ENCODE data around the gene SRSF3.
"Not testable (repeated sequence)": the region's sequence is repeated elsewhere in the genome, so short reads cannot be mapped to it uniquely, and the experiment has no call there.

The SRSF3 gene

GRCh38 chr6:36649701-36650484, 55.7 kb downstream of the SRSF3 start:
- DNase-seq: no peak

GRCh38 chr6:36650848-36651478, 56.8 kb downstream of the SRSF3 start:
- DNase-seq: no peak

- DNase-seq: no peak
These were observed 57.7 kb downstream of the SRSF3 start for GRCh38 chr6:36651659-36652379.

GRCh38 chr6:36654469-36654868, 60.3 kb downstream of the SRSF3 start:
- DNase-seq: not testable (repeated sequence)

Data from right kidney (tissue), 1 donor.